Measurements from ENCODE around the gene RAD51AP2. TPM values are rescaled to one million over a fixed set of nuclear protein-coding genes. Genes with fewer than 3 reads are reported as not detected.
"Not testable (repeated sequence)": the region's sequence is repeated elsewhere in the genome, so short reads cannot be mapped to it uniquely, and the experiment has no call there.

RAD51AP2 gene
- total RNA-seq (2014; rRNA removed; shearing (Covaris generic)) = 0.17 TPM in 1 of 2 replicates, not detected in the other

DNA sequence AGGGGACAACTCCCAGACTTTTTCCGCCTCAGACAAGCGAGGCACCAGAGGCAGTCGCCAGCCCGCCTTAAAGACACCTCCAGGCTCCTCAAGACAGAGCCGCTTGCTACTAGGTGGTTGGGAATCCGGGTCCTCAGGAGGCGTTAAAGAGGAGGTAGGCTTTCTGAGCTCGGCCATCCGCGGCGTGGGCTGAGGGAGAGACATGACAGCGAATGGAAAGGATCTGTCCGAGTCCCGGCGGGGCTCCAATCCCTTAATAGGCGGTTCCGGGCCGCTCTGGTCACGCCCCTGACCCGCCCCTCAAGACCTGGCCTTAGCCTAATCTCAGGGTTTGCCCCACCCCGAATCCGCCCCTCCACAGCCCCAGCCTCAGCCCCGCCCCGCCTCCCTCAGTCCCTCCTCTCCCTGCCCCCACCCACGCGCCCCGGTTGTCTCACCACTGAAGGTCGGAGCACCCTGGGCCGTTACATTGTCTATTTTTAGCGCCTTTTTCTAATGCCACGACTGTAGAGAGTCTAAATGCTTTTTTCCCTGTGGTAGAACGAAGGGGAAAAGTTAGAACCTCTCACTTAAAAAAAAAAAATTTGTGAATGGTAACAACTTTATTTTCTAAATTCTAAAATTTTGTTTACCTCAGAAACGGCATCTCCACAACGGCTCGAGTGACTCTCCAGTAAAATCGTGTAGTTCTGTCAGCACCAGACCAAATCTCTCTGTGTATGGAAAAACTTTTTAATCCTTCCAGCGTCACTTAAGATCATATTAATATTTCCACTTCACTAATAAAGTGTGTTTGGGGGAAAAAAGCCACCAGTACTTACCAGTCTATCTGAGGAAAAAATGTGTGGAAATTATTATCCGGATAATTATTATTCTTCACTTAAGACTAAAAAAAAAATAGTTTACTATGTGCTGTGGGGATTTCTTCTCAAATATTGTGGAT lies at the start of gene RAD51AP2:
RAD51AP2 (minus strand) TSS at position 229 of the 943 bp plus-strand sequence; CDS start at position 204, 25 bp downstream.
- peak; percentile 85 for DNase-seq (ENCODE audit: low spot score)

DNA sequence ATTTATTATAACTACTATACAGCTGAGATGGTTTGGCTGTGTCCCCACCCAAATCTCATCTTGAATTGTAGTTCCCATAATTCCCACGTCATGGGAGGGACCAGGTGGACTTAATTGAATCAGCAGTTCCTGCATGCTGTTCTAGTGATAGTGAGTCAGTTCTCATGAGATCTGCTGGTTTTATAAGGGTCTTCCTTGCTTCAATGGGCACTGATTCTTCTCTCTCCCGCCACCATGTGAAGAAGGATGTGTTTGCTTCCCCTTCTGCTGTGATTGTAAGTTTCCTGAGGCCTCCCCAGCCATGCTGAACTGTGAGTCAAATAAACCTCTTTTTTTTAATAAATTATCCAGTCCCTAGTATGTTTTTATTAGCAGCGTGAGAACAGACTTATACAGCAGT lies 47.5 kb upstream of the RAD51AP2 start:
- DNase-seq (ENCODE audit: low spot score) = not testable (repeated sequence)

DNA sequence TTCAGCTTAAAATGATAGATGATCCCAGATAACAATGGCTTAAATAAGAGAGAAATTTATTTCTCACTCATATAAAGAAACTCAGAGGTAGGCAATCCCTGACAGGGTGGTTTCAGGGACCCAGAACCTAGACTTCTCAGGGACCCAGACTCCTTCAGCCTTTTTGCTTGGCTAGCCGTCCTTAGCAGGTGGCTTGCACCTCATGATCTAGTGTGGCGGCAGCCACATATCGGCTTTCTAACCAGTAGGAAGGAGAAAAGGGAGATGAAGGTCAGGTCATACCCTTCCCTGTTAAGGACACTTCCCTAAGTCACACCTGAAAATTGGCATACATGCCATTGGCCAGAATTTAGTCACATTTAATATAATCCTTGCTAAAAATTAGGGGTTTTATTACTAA lies 40.6 kb upstream of the RAD51AP2 start:
- no peak for DNase-seq (ENCODE audit: low spot score)

DNA sequence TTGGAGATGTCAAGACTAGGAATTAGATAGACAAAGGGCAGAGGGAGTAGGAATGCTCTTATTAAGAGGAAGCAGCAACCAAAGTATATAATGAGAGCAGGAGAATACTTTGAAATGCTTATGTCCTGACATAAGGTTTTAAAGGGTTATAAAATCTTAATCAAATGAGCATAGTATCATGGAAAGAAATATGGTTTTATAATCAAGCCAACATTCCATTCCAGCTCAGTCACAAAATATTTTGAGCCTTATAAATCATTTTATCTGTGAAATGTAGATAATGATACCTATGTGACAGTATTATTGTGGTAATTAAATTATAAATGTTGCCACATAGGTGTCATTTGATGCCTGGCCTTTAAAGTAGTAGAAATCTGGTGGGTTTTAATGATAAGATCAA lies 39.8 kb upstream of the RAD51AP2 start:
- peak; percentile 37 for DNase-seq (ENCODE audit: low spot score)

DNA sequence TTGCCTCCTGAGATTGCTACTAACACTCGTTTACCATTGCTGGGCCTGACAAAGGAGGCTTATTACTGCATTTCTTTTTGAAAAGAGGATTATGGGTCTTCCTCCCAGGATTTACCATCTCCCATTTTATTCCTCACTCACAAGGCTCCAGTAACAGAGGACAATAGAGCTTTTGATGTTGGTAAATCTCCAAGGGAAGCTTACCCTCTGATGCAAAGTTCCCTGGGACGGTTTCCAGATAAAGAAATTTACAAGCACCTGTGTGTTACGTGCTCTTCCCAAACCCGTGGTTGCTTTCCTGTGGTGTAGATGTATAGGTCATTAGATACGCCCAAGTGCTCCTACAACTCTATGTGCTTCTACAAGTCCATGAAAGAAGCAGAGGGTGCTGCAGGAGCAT lies 39.4 kb upstream of the RAD51AP2 start:
- DNase-seq (ENCODE audit: low spot score) = peak; percentile 28

DNA sequence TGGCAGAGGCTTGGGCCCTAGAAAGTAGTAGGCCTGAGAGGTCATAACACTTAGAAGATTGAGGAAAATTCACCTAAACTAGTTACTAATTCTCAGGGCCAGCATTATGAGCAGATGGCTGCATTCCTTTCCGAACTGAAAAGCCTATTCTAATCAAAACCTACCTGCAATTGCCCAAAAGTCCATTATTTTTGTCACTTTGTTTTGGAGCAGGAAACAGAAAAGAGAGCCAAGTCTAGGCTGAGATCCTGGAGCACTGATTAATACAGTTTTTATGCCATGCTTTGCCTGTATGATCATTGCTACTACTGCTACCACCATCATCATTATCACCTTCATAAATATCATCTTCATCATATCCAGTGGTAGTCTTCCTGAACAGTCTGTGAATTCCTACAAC lies 36.9 kb upstream of the RAD51AP2 start:
- no peak for DNase-seq (ENCODE audit: low spot score)

DNA sequence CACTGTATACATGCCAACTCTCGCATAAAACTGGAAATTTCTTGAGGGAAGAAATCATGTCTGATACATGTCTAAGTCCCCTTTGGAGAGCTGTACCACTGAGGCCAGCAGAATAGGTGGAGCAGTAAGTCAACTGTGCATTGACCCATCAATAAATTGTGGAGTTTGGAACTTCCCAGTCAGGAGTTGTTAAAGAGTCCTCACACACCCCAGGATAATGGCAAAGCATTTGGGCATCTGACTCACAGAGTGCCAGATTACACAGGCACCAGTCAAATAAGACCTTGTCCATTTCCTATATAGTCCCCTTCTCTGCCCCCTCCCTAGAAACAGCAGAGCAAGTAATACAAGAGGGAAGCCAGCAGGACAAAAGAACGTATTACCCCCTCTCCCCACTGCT lies 32.7 kb upstream of the RAD51AP2 start:
- DNase-seq (ENCODE audit: low spot score) = no peak

DNA sequence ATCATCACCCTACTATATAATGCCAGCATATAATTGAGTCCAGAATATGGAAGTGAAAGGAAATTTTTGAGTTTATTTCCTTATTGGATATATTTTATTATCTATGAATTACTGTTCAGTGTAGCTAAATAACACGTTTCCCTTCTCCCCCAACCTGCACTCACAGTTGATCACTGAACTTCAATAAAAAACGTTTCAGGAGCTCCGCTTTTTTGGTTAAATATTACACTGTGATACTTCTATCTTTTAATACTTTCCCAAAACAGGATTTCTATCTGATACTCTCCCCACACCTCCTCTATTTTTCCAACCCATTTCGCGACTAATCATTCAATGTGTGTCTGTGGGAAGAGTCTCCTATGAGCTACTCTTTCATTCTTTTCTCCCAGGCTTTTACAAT lies 29.5 kb upstream of the RAD51AP2 start:
- no peak for DNase-seq (ENCODE audit: low spot score)

DNA sequence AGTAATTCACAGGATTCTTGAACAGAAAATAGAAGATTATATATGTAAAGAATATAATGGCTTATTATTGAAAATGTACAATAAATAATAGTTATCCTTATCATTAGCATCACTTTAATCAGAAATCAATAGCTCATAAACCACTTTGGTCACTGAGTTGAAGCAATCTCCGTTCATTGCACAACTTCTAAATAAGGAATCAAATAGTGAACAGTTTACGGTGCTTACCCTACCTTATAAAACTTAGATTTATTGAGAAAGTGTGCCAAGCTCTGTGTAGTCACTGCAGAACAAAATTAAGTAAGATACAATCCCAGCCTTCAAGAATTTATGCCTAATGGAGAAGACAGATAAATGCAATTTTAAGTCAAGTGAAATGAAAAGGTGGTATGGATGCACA lies 29.0 kb upstream of the RAD51AP2 start:
- no peak for DNase-seq (ENCODE audit: low spot score)

DNA sequence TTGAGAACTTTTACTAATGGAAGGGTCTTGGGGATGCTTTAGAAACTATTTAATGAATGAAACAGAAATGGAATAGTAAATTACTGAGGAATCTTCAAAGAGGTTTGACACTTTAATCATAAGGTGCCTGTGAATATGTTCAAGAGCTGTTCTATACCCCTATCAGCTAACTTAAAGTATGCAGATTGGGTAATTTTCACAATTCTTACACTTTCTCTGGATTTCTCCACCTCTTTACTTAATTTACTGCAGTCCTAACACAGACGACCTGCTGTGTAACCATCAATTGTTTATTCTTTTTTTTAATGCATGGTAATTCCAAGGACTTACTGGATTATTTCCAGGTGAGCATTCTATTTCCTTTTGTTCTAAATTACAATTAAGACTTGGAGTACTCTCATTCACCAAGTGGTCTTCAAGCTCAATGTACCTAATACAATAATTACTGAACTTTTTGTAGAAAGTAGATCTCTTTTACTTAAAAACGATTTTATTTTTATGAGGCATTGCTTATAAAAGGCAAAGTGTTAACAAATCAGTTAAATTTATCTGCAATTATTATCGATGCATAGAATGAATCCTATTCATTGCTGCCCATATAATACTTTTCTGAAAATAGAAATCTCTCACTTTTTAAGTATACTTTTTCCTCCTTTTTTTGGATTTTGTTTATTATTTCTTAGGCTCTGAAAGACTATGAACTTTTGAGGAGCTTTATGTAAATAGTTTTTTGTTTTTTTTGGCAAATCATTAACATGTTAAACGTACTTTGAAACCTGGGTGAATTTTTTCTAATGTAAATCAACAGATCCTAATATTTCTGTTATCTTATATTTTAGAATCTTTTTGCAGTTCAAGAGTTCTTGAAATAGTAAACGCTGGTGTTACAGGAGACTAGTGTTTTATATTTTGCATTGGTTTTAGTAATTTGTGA lies 27.7 kb upstream of the RAD51AP2 start:
- no peak for DNase-seq (ENCODE audit: low spot score)

DNA sequence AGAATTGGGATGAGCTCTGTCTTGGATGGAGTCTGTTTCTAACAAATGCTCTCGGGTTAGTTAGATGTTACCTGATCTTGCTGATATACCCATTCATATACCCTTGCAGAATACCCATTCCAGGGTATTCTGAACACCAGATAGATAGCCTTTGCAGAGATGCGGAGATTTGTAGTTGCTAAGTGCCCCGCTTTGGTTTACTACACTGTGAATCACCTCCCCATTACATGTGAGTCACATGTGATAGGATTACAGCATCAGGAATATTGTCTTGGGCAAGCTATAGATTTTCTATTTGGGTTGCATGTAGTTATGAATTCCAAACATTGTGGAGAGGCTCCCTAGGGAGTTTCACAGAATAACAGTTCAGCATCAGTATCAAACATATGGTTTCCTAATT lies 26.0 kb upstream of the RAD51AP2 start:
- DNase-seq (ENCODE audit: low spot score) = no peak

DNA sequence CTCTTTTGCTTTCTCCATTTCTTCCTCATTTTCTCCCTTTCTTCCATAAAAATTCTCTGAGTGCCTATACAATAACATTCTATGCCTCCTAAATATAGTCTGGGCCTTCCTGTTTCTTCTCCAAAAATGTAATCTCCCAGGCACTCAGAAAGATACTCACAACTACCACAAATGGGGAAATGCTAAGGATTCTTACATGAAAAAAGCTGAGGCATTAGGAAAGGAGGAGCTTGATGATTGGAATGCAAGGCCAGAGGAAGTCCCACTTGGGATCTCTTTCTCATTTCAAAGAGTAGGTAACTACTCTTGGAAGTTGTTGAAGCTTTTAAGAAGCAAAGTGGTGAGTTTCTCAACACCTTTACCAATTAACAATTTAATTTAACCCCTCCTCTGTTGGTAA lies 25.6 kb upstream of the RAD51AP2 start:
- DNase-seq (ENCODE audit: low spot score) = no peak

DNA sequence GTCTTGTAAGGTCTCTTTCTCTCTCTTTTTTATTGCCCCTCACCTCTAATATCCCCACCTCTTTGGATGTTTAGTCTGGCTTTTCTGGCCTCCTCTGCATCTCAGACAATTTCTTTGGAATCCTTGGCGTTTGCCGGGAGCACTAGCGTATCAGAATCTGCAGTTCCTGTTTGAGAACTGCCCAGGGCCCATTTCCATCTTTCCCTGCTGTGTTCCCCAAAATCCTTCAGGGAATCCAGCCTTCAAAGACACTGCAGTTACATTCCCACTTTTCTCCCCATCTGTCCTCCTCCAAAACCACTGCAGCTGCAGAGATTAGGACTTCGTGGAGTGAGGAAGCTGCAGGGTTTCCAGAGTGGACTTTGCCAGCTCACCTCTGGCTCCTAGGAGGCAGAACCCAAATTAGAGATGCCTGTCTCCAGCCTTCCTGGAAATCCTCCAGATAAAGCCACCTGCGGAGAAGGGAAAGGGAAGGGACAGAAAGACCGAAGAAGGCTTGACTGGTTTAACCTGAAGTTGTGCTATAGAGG lies 25.0 kb upstream of the RAD51AP2 start:
- DNase-seq (ENCODE audit: low spot score) = no peak

DNA sequence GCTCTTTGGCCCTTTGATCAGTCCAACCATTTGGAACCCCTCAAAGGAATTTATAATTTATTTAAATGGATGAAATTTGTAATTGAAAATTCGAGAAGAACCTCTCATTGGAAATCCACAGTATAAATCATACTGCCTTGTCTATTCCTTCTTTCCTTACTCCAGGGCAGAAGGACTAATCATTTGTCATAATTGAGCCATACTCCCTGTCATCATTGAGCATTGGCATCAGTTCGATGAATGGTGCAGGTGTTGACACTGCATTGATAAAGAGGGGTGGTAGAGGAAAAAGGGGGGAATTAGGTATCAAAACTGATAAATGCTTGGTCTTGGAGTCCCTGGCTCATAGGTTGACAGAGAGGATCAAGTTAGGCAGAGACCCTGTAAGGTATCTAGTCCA lies 24.2 kb upstream of the RAD51AP2 start:
- no peak for DNase-seq (ENCODE audit: low spot score)

DNA sequence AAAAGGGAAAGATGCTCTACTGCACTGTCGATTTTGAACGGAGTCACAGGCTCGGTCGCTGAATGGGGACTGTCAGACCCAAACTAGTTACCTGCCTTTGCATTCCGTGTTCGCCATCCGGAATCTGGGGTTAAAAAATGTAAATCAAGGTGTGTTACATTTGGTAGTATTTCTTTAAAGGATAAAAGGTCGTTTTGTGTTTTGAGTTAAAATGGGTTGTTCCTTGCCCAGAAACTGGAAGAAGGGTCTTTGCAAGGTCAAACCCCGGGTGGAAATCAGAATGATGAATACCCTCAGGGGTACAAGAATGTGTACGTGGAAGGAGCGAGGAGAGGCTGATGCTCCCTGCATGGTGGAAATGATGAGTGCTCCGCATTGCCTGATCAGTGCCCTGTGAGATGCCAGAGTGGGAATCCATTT lies 23.3 kb upstream of the RAD51AP2 start:
- no peak for DNase-seq (ENCODE audit: low spot score)

DNA sequence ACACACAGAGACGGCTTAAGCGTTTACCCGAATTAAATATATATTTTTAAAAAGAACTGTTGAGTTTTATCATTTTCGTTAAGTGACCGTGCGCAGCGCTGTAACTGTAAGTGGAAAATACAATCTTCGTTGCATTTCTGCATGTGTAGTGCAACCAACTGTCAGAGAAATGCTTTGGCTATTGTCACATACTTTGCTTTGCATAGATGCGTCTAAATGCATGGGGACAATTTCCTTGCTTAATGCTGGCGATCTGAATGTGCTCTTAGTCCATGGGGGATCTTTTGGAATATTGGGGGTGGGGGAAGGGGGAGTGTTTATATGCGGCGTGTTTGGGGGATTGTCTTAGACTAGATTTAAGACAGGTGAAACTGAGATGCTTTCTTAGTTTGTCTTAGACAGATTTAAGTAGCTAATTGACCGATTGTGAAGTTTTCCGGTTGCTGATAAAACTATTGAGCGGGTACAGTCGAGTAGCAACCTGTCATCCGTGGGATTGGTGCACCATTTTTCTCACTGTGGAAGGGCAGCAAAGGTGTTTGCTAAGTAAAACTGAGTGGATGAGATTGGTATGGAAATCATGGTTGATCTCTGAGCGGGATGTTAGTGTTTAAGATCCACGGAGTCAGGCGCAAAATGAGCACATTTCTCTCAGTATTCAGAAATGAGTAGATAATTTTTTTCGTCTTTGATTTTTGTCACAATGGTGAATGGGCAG lies 22.7 kb upstream of the RAD51AP2 start:
- no peak for DNase-seq (ENCODE audit: low spot score)

DNA sequence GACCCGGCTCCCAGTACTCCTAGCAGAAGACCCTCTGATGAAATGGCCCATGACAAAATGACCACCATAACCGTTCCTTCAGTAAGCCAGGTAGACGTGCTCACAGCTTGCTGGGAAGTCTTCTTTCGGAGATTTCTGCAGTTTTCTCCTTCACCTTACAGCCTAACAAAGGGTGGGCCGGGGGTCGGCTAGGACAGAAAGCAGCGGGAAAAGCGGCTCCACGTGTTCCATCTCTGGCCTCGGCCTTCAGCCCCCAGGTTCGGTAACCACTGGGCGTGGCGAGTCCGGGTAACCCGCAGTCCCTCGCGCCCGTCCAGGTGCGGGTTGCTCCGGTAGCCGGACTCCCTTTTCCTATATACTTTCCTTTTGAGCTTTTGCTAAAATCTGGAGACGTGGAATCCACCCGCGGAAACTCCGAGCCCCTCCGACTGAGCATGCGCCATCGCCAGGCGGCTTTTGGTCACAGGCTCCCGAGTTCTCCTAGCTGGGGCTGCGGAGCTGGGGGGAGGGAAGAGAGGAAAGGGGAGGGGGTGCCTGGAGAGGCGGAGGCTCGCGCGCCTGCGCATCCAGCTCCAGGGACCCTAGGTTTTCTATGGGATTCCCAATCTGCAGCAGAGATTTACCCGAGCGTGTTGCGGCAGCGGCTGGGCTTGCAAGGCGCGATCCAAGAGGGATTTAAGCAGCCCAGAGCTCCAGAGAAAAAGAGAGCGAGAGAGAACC lies 22.0 kb upstream of the RAD51AP2 start, which contains the start of gene VSNL1:
VSNL1 (plus strand) TSS at position 604 of the 720 bp plus-strand sequence. CDS start 51,379 bp downstream, outside the sequence.
- DNase-seq (ENCODE audit: low spot score) = no peak

DNA sequence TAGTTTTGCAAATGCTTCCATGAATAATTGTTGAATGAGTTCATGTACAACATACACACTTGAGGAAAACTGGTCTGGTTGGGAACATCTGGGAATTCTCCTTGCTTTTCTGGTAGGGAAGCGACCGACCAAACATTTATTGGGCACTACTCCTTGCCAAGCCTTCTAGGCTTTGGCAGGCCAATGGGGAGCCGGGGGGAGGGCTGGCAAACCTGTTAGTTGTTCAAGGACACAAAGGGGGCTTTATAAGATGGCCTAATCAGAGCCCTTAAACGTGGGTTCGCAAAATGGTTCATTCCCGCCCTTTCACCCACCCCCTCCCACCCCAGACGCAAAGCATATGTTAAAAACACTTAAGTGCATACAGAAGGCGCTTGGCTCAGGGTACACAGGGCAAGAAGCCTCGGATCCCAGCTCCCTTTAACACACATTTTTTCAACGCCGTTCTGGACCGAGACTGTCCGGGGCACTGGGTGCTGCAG lies 21.4 kb upstream of the RAD51AP2 start:
- DNase-seq (ENCODE audit: low spot score) = no peak

DNA sequence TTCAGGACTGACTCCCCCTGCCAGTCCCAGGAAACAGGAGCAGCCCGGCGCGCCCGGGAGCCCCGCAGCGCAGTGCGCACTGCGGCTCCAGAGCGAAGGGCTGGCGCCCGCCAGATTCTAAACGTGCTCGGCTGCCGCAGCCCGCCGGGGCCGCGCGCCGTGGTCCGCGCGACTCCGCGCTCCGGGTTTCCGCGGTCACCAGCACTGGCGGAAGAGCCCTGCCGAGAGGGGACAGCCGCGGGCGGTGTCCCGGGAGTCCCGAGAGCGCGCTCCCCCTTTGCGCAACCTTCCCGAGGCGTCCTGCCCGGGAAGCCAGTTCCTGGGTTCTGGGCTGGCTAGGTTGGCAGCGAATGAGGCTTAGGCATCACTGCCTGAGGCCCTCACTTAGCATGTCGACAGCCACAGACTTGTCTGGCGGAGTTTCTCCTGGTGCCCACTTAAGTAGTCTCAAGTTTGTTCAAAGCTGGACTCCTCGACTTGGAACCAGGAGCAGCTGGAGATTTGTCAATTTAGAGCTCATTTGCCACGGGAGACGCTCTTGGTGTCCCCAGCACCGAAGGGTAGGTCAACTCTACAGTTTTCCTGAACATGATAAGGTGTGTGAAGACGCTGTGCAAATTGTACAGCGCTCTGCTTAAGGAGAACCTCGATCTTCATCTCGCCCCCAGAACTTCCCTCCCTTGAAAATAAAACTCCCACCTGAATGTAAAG lies 20.8 kb upstream of the RAD51AP2 start:
- no peak for DNase-seq (ENCODE audit: low spot score)

Measured in A172 (cell line).